Measurements from ENCODE around the gene PPP3R1. TPM values are rescaled to one million over a fixed set of nuclear protein-coding genes. Genes with fewer than 3 reads are reported as not detected.
A peak's percentile ranks its signal among the peaks of the same experiment; 100 is the strongest.

The PPP3R1 gene
- total and polyA plus RNA-seq, 10 of the 15 experiments (the other 5 are each of a cell fraction or from before 2014, with no cell fraction given) = 1.5 to 61.0 (median 15.8) TPM

- TF ChIP-seq HSF1 (IDR thresholded peaks at IDR 0.05; ENCODE audit: low read depth, low read length) (0 out of 2 replicates have a peak, but pooled peaks have one; percentile 33), CHD4 (IDR thresholded peaks at IDR 0.05) (no peak), USF1 (IDR thresholded peaks at IDR 0.05; ENCODE audit: borderline replicate concordance, extremely low read length, insufficient read depth, low read depth, low read length) (peak; percentile 53), PAX8 (IDR thresholded peaks at IDR 0.05) (no peak), LARP7 (IDR thresholded peaks at IDR 0.05) (no peak; the same call in 1 of the 2 replicates), ZNF687 (IDR thresholded peaks at IDR 0.05) (peak; percentile 18; the same call in 1 of the 2 replicates), EGR1 (IDR thresholded peaks at IDR 0.05; ENCODE audit: borderline replicate concordance in 1 of 2, low read depth in 2 of 2, low read length in 2 of 2) (0 out of 3 replicates have a peak, but pooled peaks of 1 of the 2 experiments have one; percentile 10), E4F1 (IDR thresholded peaks at IDR 0.05; ENCODE audit: borderline replicate concordance, partially characterized antibody) (peak; percentile 81), IRF4 (IDR thresholded peaks at IDR 0.05; ENCODE audit: low read depth, low read length) (peak; percentile 37; the same call in 1 of the 2 replicates), SMAD1 (IDR thresholded peaks at IDR 0.05; ENCODE audit: low read depth, partially characterized antibody) (no peak), KAT2A (conservative IDR thresholded peaks at IDR 0.05; ENCODE audit: control insufficient read depth, low read depth, low read length) (no peak), MXI1 (IDR thresholded peaks at IDR 0.05; ENCODE audit: low read depth, low read length) (peak; percentile 100), SKIL (IDR thresholded peaks at IDR 0.05; ENCODE audit: low read depth, poor library complexity, severe bottlenecking) (peak; percentile 90), SPI1 (IDR thresholded peaks at IDR 0.05; ENCODE audit: borderline replicate concordance, insufficient read depth, low read depth, low read length) (no peak), DPF2 (IDR thresholded peaks at IDR 0.05) (no peak; the same call in 1 of the 2 replicates), NBN (IDR thresholded peaks at IDR 0.05) (peak; percentile 95), BRCA1 (IDR thresholded peaks at IDR 0.05; ENCODE audit: low read depth, low read length) (no peak)
These were observed 94.8 kb downstream of the PPP3R1 start, which contains the start of gene PNO1 (continued) for GRCh38 chr2:68157402-68158133.

Measured in GM12878 (cell line).